Panc1 (cell line): ENCODE data around the gene TMEM178A. TPM values are rescaled to one million over a fixed set of nuclear protein-coding genes. Genes with fewer than 3 reads are reported as not detected.

Source experiments
- ATAC-seq: fragments of 200-7000 bp; cut with Tn5 transposase; 2 replicates; pipeline ENCODE4 v1.9.1; 2020; ENCODE audit warnings: mild to moderate bottlenecking, moderate library complexity
- BruUV-seq: library from RNA; stranded (reverse); fragments of 400-500 nt; replicated peaks from 2 replicates; lab custom pipeline; 2021; lab: Mats Ljungman, UMichigan
- CTCF ChIA-PET: fragments of 300-600 bp; sonication (Branson Sonifier 250); formaldehyde crosslinking; loops from one replicate; lab custom pipeline; 2022; ENCODE audit warnings: antibody characterized with exemption; lab: Charles Lee
- POLR2A ChIA-PET: fragments of 300-600 bp; sonication (Branson Sonifier 250); formaldehyde crosslinking; loops from one replicate; lab custom pipeline; 2022; ENCODE audit warnings: antibody characterized with exemption; lab: Charles Lee
- DNase-seq: peaks from one replicate; pipeline ENCODE4 v3.0.0-alpha.2; 2010; ENCODE audit warnings: low read depth, low spot score
- H3K27ac ChIP-seq: 2 replicates; pipeline ENCODE4 v1.5.1; 2011; ENCODE audit warnings: mild to moderate bottlenecking, low read length, inconsistent platforms
- H3K27me3 ChIP-seq: fragments of 200-500 bp; sonication (Bioruptor generic); 2 replicates; pipeline ENCODE4 v1.6.0; 2014; ENCODE audit warnings: low read length, inconsistent platforms; ENCODE audit not compliant: control insufficient read depth, insufficient read depth
- H3K36me3 ChIP-seq: fragments of 200-500 bp; sonication (Bioruptor generic); 2 replicates; pipeline ENCODE4 v1.5.1; 2014; ENCODE audit warnings: inconsistent platforms, mild to moderate bottlenecking, low read length, moderate library complexity; ENCODE audit not compliant: control insufficient read depth, insufficient read depth
- H3K4me1 ChIP-seq: 2 replicates; pipeline ENCODE4 v1.5.1; 2011; ENCODE audit warnings: inconsistent platforms, mild to moderate bottlenecking, low read length, moderate library complexity; ENCODE audit not compliant: control insufficient read depth, insufficient read depth
- H3K4me3 ChIP-seq, 2 experiments: 2 replicates each; pipeline ENCODE4 v1.5.1; 2011 to 2012; ENCODE audit warnings: low read depth in 2 of 2, low read length in 2 of 2, mild to moderate bottlenecking in 2 of 2, inconsistent platforms in 1 of 2, moderate library complexity in 1 of 2
- H3K9me3 ChIP-seq: fragments of 200-500 bp; sonication (Bioruptor generic); 2 replicates; pipeline ENCODE4 v1.5.1; 2014; ENCODE audit warnings: low read depth, mild to moderate bottlenecking, inconsistent platforms, low read length, moderate library complexity; ENCODE audit not compliant: control insufficient read depth, insufficient read depth
- POLR2AphosphoS5 ChIP-seq: IDR thresholded peaks from 2 replicates; pipeline ENCODE4 v1.6.1; 2012; ENCODE audit warnings: mild to moderate bottlenecking, low read depth, low read length, moderate library complexity
- SIN3A ChIP-seq: IDR thresholded peaks from 2 replicates; pipeline ENCODE4 v1.6.1; 2012; ENCODE audit warnings: low read depth, mild to moderate bottlenecking, low read length, moderate library complexity, borderline replicate concordance; ENCODE audit not compliant: insufficient read depth
- TCF7L2 ChIP-seq: IDR thresholded peaks from 2 replicates; pipeline ENCODE4 v1.6.1; 2011; ENCODE audit warnings: mild to moderate bottlenecking, low read depth, low read length, inconsistent platforms
- in situ Hi-C: cut with HindIII; loops from 2 replicates; pipeline ENCODE4 v1.10.0; 2016; ENCODE audit warnings: low sequenced_read_pairs, low pct_unique_long_range_greater_than_20kb
- intact Hi-C: fragments of 100-400 bp; cut with micrococcal nuclease; formaldehyde crosslinking; loops from one replicate; pipeline ENCODE4 v1.10.0; 2022; ENCODE audit not compliant: unreplicated experiment
- total RNA-seq: library from RNA; stranded (reverse); gene quantifications from one replicate; pipeline ENCODE4 v1.2.1, GENCODE V29; 2021; ENCODE audit not compliant: unreplicated experiment
- TF ChIP-seq, protein P1 (sequence below), 2 experiments: IDR thresholded peaks; 2 replicates each; pipeline ENCODE4 v1.6.1; 2011 to 2012; ENCODE audit warnings: low read depth in 2 of 2, control low read depth in 1 of 2, low read length in 1 of 2, mild to moderate bottlenecking in 1 of 2, moderate library complexity in 1 of 2; ENCODE audit not compliant: insufficient read depth in 1 of 2
- TF ChIP-seq, protein P2 (sequence below): fragments of 450-650 bp; IDR thresholded peaks from 2 replicates; pipeline ENCODE4 v1.5.1; 2017; ENCODE audit warnings: mild to moderate bottlenecking

Gene TMEM178A
- total RNA-seq, 1 experiment from 2014 or later: not detected

DNA sequence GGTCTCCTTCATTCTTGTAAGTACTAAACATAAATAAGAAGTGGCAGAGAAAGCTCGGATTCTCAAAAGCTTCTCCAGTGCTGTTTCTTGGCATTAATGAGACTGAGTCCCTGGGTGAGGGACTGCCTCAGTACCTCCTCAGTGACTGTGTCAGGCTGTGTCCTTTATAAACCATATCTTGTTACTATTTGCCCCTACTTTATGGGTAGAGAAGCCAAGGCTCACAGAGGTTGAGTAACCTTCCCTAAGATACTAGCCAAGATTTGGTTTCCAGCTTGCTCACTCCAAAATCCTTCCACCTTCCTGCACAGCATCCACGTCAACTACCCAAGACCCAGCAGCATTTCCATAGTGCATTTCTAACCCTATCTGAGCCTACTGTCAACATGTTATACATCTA, 57.8 kb downstream of the TMEM178A start:
- Histone ChIP-seq H3K4me3 (no peak overlapping the region), H3K36me3 (no peaks in the 10 kb centered on the region), H3K27me3 (no peaks in the 10 kb centered on the region), H3K27ac (no peak overlapping the region), H3K9me3 (no peaks in the 10 kb centered on the region), H3K4me1 (no peaks in the 10 kb centered on the region)
- ChIA-PET CTCF (no interaction called here), POLR2A (no interaction called here)
- in situ Hi-C loops: no loop called here
- BruUV-seq: no TSS peak
- no peak for DNase-seq
- intact Hi-C loops: no loop called here
- ATAC-seq: no peak
- TF ChIP-seq, protein P1, sequence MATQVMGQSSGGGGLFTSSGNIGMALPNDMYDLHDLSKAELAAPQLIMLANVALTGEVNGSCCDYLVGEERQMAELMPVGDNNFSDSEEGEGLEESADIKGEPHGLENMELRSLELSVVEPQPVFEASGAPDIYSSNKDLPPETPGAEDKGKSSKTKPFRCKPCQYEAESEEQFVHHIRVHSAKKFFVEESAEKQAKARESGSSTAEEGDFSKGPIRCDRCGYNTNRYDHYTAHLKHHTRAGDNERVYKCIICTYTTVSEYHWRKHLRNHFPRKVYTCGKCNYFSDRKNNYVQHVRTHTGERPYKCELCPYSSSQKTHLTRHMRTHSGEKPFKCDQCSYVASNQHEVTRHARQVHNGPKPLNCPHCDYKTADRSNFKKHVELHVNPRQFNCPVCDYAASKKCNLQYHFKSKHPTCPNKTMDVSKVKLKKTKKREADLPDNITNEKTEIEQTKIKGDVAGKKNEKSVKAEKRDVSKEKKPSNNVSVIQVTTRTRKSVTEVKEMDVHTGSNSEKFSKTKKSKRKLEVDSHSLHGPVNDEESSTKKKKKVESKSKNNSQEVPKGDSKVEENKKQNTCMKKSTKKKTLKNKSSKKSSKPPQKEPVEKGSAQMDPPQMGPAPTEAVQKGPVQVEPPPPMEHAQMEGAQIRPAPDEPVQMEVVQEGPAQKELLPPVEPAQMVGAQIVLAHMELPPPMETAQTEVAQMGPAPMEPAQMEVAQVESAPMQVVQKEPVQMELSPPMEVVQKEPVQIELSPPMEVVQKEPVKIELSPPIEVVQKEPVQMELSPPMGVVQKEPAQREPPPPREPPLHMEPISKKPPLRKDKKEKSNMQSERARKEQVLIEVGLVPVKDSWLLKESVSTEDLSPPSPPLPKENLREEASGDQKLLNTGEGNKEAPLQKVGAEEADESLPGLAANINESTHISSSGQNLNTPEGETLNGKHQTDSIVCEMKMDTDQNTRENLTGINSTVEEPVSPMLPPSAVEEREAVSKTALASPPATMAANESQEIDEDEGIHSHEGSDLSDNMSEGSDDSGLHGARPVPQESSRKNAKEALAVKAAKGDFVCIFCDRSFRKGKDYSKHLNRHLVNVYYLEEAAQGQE (IDR thresholded peaks at IDR 0.05; ENCODE audit: insufficient read depth in 1 of 2, low read depth in 2 of 2, low read length in 1 of 2): no peak
- TF ChIP-seq SIN3A: no peak
- TF ChIP-seq, protein P2, sequence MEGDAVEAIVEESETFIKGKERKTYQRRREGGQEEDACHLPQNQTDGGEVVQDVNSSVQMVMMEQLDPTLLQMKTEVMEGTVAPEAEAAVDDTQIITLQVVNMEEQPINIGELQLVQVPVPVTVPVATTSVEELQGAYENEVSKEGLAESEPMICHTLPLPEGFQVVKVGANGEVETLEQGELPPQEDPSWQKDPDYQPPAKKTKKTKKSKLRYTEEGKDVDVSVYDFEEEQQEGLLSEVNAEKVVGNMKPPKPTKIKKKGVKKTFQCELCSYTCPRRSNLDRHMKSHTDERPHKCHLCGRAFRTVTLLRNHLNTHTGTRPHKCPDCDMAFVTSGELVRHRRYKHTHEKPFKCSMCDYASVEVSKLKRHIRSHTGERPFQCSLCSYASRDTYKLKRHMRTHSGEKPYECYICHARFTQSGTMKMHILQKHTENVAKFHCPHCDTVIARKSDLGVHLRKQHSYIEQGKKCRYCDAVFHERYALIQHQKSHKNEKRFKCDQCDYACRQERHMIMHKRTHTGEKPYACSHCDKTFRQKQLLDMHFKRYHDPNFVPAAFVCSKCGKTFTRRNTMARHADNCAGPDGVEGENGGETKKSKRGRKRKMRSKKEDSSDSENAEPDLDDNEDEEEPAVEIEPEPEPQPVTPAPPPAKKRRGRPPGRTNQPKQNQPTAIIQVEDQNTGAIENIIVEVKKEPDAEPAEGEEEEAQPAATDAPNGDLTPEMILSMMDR: no peak
- TF ChIP-seq POLR2AphosphoS5: no peak
- no peak for TF ChIP-seq TCF7L2

DNA sequence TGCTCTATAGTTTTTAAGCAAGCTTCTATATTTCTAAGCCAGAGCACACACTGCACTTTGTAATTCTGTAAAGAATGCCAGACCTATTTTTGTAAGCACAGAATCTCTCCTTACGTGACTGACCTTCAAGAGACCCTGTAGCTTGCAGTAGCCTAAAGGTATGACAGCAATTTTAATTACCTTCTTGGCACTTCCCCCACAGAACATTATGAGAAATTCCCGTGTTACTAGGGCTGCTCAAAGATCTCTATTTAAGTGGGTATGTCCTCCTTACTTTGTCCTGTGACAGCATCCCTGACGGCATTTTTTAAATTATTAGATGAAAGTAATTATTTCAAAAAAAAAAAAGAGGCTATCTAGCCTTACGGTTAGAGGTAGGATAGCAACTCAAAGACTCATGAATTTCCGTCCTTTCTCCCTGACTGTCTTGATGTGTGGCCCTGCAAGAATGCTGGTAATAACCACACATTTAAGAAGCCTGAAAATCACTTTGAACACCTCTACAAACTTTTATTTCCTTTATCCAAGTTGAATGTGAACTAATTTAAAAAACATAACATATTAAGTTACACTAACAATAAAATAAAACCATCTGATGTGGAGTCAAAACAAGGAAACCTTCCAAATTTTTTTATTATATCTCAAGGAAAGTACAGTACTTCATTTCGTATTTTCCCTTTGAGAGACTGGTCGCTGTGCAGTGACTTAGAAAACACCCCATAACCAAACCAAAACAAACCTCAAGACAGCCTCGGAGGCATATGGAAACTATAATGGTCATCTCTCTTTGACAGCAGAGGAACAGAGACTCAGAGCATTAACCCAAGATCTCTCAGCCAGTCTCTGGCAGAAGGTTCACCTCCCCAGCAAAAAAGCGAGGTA, 58.5 kb downstream of the TMEM178A start:
- intact Hi-C loops (no loop called here), in situ Hi-C loops (no loop called here)
- ChIA-PET CTCF (no interaction called here), POLR2A (no interaction called here)
- no peaks in the 10 kb centered on the region for H3K36me3 ChIP-seq
- H3K4me3 ChIP-seq: no peak overlapping the region
- no peak overlapping the region for H3K27ac ChIP-seq
- TF ChIP-seq TCF7L2: no peak
- TF ChIP-seq POLR2AphosphoS5: no peak
- TF ChIP-seq, protein P1 (IDR thresholded peaks at IDR 0.05; ENCODE audit: insufficient read depth in 1 of 2, low read depth in 2 of 2, low read length in 1 of 2): no peak
- TF ChIP-seq SIN3A: no peak
- TF ChIP-seq, protein P2: no peak
- H3K27me3 ChIP-seq: no peaks in the 10 kb centered on the region
- no TSS peak for BruUV-seq
- no peaks in the 10 kb centered on the region for H3K9me3 ChIP-seq
- ATAC-seq (no peak), DNase-seq (no peak)
- no peaks in the 10 kb centered on the region for H3K4me1 ChIP-seq
